Stimulated activated CD4-positive, alpha-beta T cell treated with anti-CD3 and anti-CD28 coated beads, TNF-alpha, amount 100 ng/mL, for 24 hours (primary cell): ENCODE results near the gene MTREX.
"Not testable (repeated sequence)": the region's sequence is repeated elsewhere in the genome, so short reads cannot be mapped to it uniquely, and the experiment has no call there.

Experiments
- DNase-seq, 3 experiments: peaks; one replicate each; pipeline ENCODE4 v3.0.0-alpha.2; 2020; ENCODE audit warnings: low read depth in 3 of 3

Gene MTREX

DNA sequence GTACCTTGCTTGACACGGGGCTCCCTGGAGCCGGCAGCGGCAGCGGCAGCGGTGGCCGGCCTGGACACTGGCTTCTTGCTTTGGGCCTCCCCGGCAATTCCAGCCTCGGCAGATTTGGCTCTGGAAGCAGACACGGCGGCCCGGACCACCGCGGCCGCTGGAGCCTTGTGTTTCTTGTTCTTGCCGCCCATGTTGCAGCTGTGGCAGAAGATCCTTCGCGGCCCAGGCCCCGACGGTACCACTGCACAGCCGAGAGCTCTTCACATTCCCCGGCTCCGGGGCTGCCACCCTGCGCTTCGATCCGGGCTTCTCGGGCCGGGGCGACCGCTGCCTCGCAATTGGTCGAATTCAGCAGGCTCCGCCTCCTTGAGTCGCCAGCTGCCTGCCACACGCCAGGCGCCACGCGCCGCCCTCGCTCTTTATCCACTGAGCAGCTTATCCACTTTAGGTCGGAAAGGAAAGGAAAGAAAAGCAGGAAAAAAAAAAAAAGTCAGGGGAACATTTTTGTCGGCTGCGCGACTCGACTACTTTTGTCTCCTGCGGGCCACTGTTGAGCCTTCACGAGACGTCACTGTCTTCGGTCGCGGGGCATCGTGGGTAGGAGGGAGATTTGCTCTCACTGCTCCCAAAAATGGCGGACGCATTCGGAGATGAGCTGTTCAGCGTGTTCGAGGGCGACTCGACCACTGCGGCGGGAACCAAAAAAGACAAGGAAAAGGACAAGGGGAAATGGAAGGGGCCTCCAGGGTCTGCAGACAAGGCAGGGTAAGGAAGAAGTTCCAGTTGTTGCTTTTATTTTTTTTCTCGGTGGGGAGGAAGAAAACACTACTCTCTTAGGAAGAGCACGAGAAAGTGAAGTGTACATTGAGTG is at the start of gene MTREX, which contains the start of gene DHX29:
Gene MTREX, plus strand, starts transcription at position 607 of the 871 bp plus-strand sequence. Its CDS starts 25 bp downstream, at position 632.
Gene DHX29, minus strand, starts transcription at position 312 of the 871 bp plus-strand sequence. Its CDS starts 121 bp downstream, at position 191.
- peak; percentile 77 to 84 (median 80) for DNase-seq

GRCh38 chr5:55258339-55258738 is 49.5 kb upstream of the MTREX start:
- DNase-seq = no peak

GRCh38 chr5:55276771-55277170 is 31.0 kb upstream of the MTREX start:
- DNase-seq = no peak

GRCh38 chr5:55278778-55279177 is 29.0 kb upstream of the MTREX start:
- DNase-seq = no peak

- DNase-seq = no peak
Observed at GRCh38 chr5:55286411-55286933, 21.3 kb upstream of the MTREX start.

- no peak for DNase-seq
Observed at GRCh38 chr5:55289808-55290207, 18.0 kb upstream of the MTREX start.

GRCh38 chr5:55290991-55291390 is 16.8 kb upstream of the MTREX start:
- no peak for DNase-seq

DNA sequence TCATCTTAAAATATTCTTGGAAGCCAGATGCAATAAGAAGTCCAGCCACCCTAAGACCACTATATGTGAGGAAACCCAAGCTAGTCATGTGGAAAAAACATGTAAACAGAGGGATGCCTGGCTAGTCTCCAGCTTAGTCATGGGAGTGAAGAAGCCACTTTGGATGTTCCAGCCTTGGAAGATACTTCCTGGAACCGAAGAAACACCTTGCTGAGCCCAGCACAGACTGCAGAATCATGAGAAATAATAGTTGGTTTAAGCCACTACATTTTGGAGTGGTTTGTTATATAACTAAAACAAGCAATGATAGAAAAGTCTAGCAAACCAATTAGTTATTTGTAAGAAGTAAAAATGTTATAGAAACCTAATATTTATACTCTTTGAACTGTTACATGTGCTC is 12.9 kb upstream of the MTREX start:
- no peak for DNase-seq

GRCh38 chr5:55300890-55301289 is 6.9 kb upstream of the MTREX start:
- no peak for DNase-seq

GRCh38 chr5:55303238-55303690 is 4.5 kb upstream of the MTREX start:
- DNase-seq = no peak

GRCh38 chr5:55304584-55304983 is 3.2 kb upstream of the MTREX start:
- DNase-seq = no peak

DNA sequence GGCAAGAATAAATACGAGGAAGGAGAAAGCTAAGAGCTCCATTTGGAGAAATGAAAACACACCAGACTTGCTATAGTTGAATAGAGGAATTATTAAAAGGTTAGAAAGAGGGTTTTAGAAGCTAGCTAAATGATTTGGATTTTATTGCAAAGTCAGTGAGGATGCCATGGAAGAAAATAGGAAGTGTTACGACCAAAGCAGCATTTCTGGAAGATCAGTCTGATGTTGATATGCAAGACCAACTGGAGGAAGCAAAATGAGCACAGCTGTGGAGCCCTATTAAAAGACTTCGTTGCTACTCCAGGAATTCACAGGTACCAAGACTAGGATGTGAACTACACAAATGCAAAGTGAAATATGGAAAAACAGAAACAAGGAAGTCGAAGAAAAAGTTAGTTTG is 2.4 kb upstream of the MTREX start:
- no peak for DNase-seq

DNA sequence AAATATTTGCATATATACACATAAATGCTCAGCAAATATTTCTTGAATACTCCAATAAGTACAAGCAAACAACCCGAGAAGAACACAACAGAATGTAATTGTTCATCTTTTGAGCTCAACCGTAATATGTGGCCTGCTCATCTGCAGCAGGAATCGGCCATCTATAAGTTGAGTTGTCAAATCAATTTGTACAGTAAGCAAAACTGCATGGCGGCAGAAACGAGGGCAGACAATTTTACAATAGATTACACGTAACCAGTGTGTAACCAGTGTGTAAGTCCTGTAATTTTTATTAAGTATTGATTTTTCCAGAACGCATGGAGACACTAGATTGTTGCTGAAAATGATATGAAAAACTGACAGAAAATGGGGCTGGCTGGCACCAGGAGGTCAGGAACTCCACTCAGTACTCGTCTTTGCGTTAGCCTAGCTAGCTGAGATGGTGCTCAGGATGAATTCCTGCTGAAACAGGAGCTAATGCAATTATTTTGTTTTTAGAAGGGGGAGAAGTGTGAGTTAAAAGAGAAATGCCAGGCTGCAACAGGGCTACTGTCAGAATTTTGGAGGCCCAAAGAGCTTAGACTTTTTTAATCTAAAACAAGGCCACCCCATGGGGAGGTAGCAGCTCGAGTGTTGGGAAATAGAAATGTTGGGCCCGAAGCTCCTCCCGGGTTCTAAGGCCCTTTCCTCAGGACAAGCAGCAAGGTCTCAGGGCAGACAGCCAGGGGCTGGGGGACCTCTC is 977 bp upstream of the MTREX start:
- no peak for DNase-seq

DNA sequence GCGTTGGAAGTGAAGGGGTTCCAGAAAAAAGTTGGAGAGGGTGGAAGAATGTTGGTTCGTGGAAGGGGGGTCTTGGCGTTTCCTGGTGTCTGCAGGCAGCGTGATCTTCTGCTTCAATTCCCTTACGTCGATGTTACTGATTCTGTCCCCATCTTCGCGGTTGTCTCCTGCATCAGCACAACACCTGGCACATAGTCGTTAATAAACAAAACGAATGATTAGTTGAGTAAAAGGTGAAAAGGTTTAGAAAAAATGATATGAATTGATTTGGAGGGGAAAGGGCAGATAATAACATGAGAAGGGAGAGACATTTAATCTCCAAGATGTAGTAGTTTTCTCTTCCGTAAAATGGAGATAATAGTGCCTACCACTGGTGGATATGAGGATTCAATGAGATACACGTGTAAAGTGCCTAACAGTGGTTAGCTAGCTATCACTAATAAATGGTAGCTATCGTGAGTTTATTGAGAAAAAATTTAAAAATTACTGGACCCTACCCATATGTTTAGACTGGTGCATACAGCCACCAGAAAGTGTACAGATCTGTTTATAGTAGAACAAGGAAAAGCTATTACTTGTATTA is 556 bp downstream of the MTREX start:
- DNase-seq = no peak

GRCh38 chr5:55313870-55314617 is 6.3 kb downstream of the MTREX start:
- no peak for DNase-seq

- no peak for DNase-seq
Observed at GRCh38 chr5:55316289-55316688, 8.5 kb downstream of the MTREX start.

- no peak for DNase-seq
Observed at GRCh38 chr5:55316837-55317236, 9.0 kb downstream of the MTREX start.

DNA sequence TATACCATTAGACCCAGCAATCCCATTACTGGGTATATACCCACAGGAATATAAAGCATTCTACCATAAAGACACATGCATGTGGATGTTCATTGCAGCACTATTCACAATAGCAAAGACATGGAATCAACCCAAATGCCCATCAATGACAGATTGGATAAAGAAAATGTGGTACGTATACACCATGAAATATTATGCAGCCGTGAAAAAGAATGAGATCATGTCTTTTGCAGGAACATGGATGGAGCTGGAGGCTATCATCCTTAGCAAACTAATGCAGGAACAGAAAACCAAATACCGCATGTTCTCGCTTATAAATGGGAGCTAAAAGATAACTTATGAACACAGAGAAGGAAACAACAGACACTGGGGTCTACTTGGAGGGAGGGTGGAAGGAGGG is 10.4 kb downstream of the MTREX start:
- DNase-seq = not testable (repeated sequence)

DNA sequence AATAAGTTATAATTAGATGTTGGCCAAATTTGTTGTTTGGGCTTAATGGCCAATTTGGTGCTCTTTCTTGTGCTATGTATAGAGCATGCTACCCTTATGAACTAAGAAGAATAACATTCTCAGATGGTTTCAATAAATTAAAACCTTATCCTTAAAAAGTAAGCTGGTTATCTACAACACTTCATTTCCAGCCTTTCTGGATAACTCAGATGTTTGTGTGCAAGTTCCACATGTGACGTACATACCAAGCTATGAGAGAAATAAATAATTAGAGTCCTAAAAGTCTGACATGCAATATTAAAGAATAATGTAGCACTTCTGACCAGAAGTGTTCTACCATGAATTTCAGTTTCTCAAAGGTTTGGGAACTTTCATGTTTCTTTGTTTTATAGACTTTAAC is 11.7 kb downstream of the MTREX start:
- DNase-seq = no peak

- DNase-seq = no peak
Observed at GRCh38 chr5:55320571-55320970, 12.8 kb downstream of the MTREX start.

- no peak for DNase-seq
Observed at GRCh38 chr5:55324006-55324405, 16.2 kb downstream of the MTREX start.
